HepG2 (cell line): ENCODE measurements around the gene WNT7B.

Experiments used
- CEBPB ChIP-seq: IDR thresholded peaks from 2 replicates; pipeline ENCODE4 v1.6.1; 2011; ENCODE audit warnings: low read depth, low read length, improper control_type of control experiment, borderline replicate concordance
- CTCF ChIP-seq: sonication (generic); formaldehyde crosslinking; IDR thresholded peaks from 2 replicates; pipeline ENCODE4 v1.5.0; 2020; ENCODE audit warnings: mild to moderate bottlenecking, missing genetic modification reagents, moderate library complexity
- EP300 ChIP-seq, 3 experiments: sonication (generic) in 1 of 3; formaldehyde crosslinking in 1 of 3; IDR thresholded peaks; 2 replicates each; pipeline versions ENCODE4 v1.5.1 to v1.6.1; 2011 to 2020; ENCODE audit warnings: low read depth in 2 of 3, low read length in 2 of 3, borderline replicate concordance in 1 of 3, improper control_type of control experiment in 1 of 3, mild to moderate bottlenecking in 1 of 3, missing genetic modification reagents in 1 of 3, moderate library complexity in 1 of 3
- ESRRA ChIP-seq: sonication (generic); formaldehyde crosslinking; IDR thresholded peaks from 2 replicates; pipeline ENCODE4 v1.5.1; 2020; ENCODE audit warnings: mild to moderate bottlenecking, low read depth, missing genetic modification reagents
- HDAC2 ChIP-seq: sonication (generic); formaldehyde crosslinking; IDR thresholded peaks from 2 replicates; pipeline ENCODE4 v1.4.0; 2020; ENCODE audit warnings: missing genetic modification reagents
- MAFK ChIP-seq, 2 experiments: IDR thresholded peaks in 1 of 2; conservative IDR thresholded peaks in 1 of 2; 2 replicates each; pipeline ENCODE4 v1.6.1; 2011; ENCODE audit warnings: improper control_type of control experiment in 2 of 2, low read length in 2 of 2
- NFRKB ChIP-seq: fragments of 450-650 bp; IDR thresholded peaks from 2 replicates; pipeline ENCODE4 v1.6.1; 2017
- POLR2A ChIP-seq, 2 experiments: IDR thresholded peaks; 2 replicates each; pipeline ENCODE4 v1.6.1; 2011; ENCODE audit warnings: low read depth in 2 of 2, low read length in 2 of 2, mild to moderate bottlenecking in 1 of 2, moderate library complexity in 1 of 2; ENCODE audit not compliant: insufficient read depth in 1 of 2
- RAD21 ChIP-seq: fragments of 450-650 bp; formaldehyde crosslinking; IDR thresholded peaks from 2 replicates; pipeline ENCODE4 v1.5.0; 2020; ENCODE audit warnings: mild to moderate bottlenecking
- STAT6 ChIP-seq: sonication (generic); formaldehyde crosslinking; IDR thresholded peaks from 2 replicates; pipeline ENCODE4 v1.4.0; 2020; ENCODE audit warnings: missing genetic modification reagents, mild to moderate bottlenecking, borderline replicate concordance
- TBL1XR1 ChIP-seq: fragments of 150-350 bp; IDR thresholded peaks from 2 replicates; pipeline ENCODE4 v1.6.1; 2014; ENCODE audit warnings: borderline replicate concordance, low read length; ENCODE audit not compliant: partially characterized antibody
- THRA ChIP-seq: sonication (generic); formaldehyde crosslinking; IDR thresholded peaks from 2 replicates; pipeline ENCODE4 v1.4.0; 2020; ENCODE audit warnings: missing genetic modification reagents, borderline replicate concordance
- TOE1 ChIP-seq: sonication (generic); formaldehyde crosslinking; IDR thresholded peaks from 2 replicates; pipeline ENCODE4 v1.4.0; 2020; ENCODE audit warnings: mild to moderate bottlenecking, missing genetic modification reagents

- TF ChIP-seq CTCF (CRISPR knock-in tag): no peak
- no peak for TF ChIP-seq STAT6 (CRISPR knock-in tag)
- no peak for TF ChIP-seq CEBPB
- no peak for TF ChIP-seq POLR2A (IDR thresholded peaks at IDR 0.05; ENCODE audit: insufficient read depth in 1 of 2, low read depth in 2 of 2, low read length in 2 of 2)
- TF ChIP-seq RAD21 (CRISPR knock-in tag): no peak
- no peak for TF ChIP-seq THRA (CRISPR knock-in tag)
- TF ChIP-seq TOE1 (CRISPR knock-in tag): no peak
- TF ChIP-seq MAFK (conservative IDR thresholded peaks at IDR 0.05 in 1 of 2, IDR thresholded peaks at IDR 0.05 in 1 of 2; ENCODE audit: low read length in 2 of 2): no peak
- no peak for TF ChIP-seq TBL1XR1
- no peak for TF ChIP-seq HDAC2 (CRISPR knock-in tag)
- TF ChIP-seq NFRKB: no peak
- no peak for TF ChIP-seq ESRRA (CRISPR knock-in tag)
- TF ChIP-seq EP300 (IDR thresholded peaks at IDR 0.05; ENCODE audit: low read depth in 2 of 2, low read length in 2 of 2): no peak
- no peak for TF ChIP-seq EP300 (CRISPR knock-in tag; IDR thresholded peaks at IDR 0.05; ENCODE audit: borderline replicate concordance)
Observed at GRCh38 chr22:45891996-45892621, 84.9 kb downstream of the WNT7B start.
